Cardiac fibroblast (primary cell): ENCODE data around the gene TEX47.

Experiments used
- DNase-seq, 2 donors: peaks; one replicate each; pipeline versions ENCODE4 v3.0.0 to v3.0.0-alpha.2; 2010; ENCODE audit warnings: low read depth in 2 of 2
- H3K4me3 ChIP-seq, 2 donors: replicated peaks in 1 of 2; 1 replicate in 1 of 2; 2 replicates in 1 of 2; pipeline ENCODE4 v1.5.1; 2011; ENCODE audit warnings: low read depth in 2 of 2, low read length in 2 of 2, mild to moderate bottlenecking in 2 of 2, moderate library complexity in 1 of 2
- TF ChIP-seq, protein P1 (sequence below): IDR thresholded peaks from one replicate; pipeline ENCODE4 v1.5.1; 2011; ENCODE audit warnings: low read depth, mild to moderate bottlenecking, low read length, inconsistent platforms

TEX47 gene

DNA sequence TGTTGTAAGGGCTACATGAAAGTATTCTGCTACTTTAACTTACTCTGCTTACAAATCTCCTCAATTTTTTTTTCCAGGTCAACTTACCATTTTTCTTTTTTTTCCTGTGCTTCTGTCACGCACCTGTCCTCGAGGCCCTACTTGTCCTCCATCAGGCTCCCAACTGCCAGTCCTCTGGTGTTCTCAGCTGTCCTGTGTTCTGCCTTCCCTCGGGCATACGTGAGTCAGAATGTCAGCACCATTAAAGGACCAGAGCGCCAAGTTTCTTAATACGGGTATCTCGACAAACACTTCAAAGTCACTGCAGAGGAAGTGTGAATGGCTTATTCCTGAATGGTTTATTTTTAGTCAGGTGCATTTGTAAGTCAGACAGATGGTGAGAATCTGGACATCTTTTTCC, at the start of gene TEX47:
Gene TEX47 (minus strand): TSS at position 185 of the 400 bp plus-strand sequence. CDS start 795 bp downstream, outside the sequence.
- no peak within 1 kb of the TSS for H3K4me3 ChIP-seq
- TF ChIP-seq, protein P1, sequence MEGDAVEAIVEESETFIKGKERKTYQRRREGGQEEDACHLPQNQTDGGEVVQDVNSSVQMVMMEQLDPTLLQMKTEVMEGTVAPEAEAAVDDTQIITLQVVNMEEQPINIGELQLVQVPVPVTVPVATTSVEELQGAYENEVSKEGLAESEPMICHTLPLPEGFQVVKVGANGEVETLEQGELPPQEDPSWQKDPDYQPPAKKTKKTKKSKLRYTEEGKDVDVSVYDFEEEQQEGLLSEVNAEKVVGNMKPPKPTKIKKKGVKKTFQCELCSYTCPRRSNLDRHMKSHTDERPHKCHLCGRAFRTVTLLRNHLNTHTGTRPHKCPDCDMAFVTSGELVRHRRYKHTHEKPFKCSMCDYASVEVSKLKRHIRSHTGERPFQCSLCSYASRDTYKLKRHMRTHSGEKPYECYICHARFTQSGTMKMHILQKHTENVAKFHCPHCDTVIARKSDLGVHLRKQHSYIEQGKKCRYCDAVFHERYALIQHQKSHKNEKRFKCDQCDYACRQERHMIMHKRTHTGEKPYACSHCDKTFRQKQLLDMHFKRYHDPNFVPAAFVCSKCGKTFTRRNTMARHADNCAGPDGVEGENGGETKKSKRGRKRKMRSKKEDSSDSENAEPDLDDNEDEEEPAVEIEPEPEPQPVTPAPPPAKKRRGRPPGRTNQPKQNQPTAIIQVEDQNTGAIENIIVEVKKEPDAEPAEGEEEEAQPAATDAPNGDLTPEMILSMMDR = no peak
- DNase-seq = no peak

DNA sequence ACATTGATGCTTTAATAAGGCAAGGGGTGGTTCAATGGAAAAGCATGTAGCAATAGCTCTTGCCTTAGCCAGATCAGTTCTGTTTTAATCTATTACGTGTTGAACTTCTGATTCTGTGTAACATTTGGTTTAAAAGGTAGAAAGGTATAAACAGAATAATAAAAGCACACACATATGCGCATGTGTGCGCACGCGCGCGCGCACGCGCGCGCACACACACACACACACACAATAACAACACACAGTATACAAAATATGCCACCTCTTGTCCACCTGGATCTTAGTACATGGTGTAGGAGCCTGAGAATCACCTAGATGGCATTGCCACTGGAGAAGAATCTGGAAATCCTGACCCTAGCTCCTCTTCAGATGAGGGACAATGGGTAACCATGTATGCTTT, 49.6 kb upstream of the TEX47 start:
- no peak for DNase-seq
- TF ChIP-seq, protein P1 = no peak
- H3K4me3 ChIP-seq = no peak overlapping the region

DNA sequence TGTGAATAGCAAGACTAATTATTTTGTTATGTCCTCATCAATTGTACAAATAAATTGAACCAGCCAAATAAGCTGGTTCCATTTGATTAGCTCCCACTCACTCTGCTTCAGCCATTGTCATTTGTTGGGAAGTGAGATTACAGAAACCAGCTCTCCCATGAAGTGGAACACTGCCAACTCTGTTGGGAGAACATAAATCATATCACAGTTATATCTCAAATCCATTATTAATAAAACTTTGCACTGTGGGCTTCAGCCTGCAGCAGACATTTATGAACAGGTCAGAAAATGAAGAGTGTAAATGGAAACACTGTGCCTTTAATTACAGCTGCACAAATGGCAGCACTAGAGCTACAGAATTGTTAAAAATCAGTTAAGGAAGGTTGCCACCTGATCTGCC, 46.7 kb upstream of the TEX47 start:
- DNase-seq = no peak
- TF ChIP-seq, protein P1 = no peak
- no peak overlapping the region for H3K4me3 ChIP-seq

DNA sequence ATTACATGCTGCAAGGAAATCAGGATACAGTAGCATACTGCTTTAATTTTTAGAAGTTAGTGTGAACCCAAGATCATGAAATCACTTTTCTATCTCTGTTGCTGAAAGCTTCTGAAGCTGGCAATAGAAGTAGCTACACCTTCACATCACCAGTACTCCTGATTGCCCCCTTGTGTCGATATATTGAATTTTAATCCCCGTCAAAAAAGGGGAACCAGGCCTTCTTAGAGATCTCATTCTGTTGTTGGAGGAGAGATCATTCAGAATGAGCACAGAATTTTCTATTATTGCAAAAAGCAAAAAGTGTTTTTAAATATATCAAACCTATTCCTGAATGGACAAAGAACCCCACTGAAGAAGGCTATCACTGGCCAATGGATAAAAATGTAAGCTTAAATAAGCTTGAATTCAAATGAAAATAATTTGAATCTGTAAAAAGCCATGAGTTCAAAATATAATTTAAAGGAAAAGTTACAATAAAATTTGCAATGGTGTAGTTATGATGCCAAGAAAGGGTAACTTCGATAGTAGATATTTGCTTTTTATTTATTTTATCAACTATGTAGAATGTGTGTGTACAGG, 39.7 kb upstream of the TEX47 start:
- DNase-seq = peak; percentile 10 to 11
- TF ChIP-seq, protein P1 = peak; percentile 26
- H3K4me3 ChIP-seq = no peak overlapping the region

DNA sequence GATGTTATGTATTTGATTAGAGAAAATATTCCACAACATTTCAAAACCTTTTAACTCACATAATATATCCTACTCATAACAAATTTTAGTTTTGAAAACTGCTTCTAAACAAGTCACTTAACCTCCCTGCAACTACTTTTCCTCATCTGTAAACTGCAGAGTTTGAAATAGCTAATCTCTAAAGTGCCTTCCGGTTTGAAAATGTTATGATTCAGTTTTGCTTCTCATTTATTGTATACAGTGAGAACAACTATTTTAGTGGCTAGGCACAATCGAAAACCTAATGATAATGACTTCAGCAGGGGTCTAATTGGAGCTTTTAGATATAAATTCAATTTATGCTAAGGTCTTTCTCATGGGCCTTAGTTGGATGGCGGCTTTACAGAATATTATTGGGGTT, 30.7 kb upstream of the TEX47 start:
- no peak for DNase-seq
- H3K4me3 ChIP-seq = no peak overlapping the region
- TF ChIP-seq, protein P1 = no peak

DNA sequence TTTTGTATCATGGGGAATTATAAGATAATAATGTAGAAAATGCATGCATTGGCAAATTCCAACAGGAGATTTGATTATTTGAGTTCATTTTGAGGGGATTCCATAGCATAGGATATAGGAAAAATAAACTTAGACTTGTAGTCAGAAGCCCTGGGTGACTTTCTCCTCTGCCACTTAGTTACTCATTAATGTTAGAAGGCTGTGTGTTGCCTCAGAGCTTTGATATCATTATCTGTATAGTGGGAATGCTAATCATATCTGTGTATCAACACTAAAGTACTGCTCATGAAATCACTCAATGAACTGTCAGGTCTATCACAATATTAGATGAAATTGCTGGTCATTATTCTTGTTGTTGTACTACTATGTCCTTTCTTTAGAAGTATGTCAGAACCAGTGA, 23.0 kb upstream of the TEX47 start:
- no peak for DNase-seq
- TF ChIP-seq, protein P1 = no peak
- H3K4me3 ChIP-seq = no peak overlapping the region
